GM12878 (cell line): ENCODE measurements around the gene ATF2. TPM values are rescaled to one million over a fixed set of nuclear protein-coding genes. Genes with fewer than 3 reads are reported as not detected.

Source experiments
- ATAC-seq: fragments of 200-7000 bp; cut with Tn5 transposase; 3 replicates; pipeline ENCODE4 v1.9.1; 2020; ENCODE audit warnings: mild to moderate bottlenecking, moderate library complexity
- BruUV-seq: library from RNA; stranded (reverse); fragments of 400-500 nt; replicated peaks from 2 replicates; lab custom pipeline; 2021; lab: Mats Ljungman, UMichigan
- CTCF ChIA-PET: fragments of 300-600 bp; sonication (Branson Sonifier 250); formaldehyde crosslinking; extraction: SDS; loops from one replicate; lab custom pipeline; 2021; ENCODE audit warnings: inconsistent platforms; lab: Yijun Ruan, JAX
- POLR2A ChIA-PET: fragments of 350-600 bp; formaldehyde crosslinking; extraction: SDS; loops from one replicate; lab custom pipeline; 2021; ENCODE audit warnings: inconsistent platforms; lab: Charles Lee
- RAD21 ChIA-PET: fragments of 300-600 bp; sonication (Branson Sonifier 250); formaldehyde crosslinking; loops from one replicate; lab custom pipeline; 2023; ENCODE audit warnings: antibody characterized with exemption; ENCODE audit not compliant: unreplicated experiment; lab: Charles Lee
- SMC1A ChIA-PET: fragments of 300-600 bp; sonication (Branson Sonifier 250); formaldehyde crosslinking; loops from one replicate; lab custom pipeline; 2023; ENCODE audit not compliant: unreplicated experiment, uncharacterized antibody; lab: Charles Lee
- DNase-seq: peaks from one replicate; pipeline ENCODE4 v3.0.0-alpha.2; 2011; ENCODE audit warnings: low read depth, low spot score
- FAIRE-seq: peaks from 3 replicates; lab custom pipeline; 2011; peaks lifted over from hg19 to GRCh38; lab: Jason Lieb, UNC
- H2AFZ ChIP-seq: 2 replicates; pipeline ENCODE4 v1.6.0; 2011; ENCODE audit warnings: low read depth, low read length, control low read depth; ENCODE audit not compliant: control insufficient read depth
- H3K27ac ChIP-seq: 2 replicates; pipeline ENCODE4 v1.5.1; 2011; ENCODE audit warnings: control low read depth; ENCODE audit not compliant: control insufficient read depth, insufficient read depth
- H3K27me3 ChIP-seq, 2 experiments: replicated peaks in 1 of 2; 2 replicates each; pipeline versions ENCODE4 v1.6.0 to v1.6.1; 2011; ENCODE audit warnings: low read length in 1 of 2; ENCODE audit not compliant: control insufficient read depth in 2 of 2, insufficient read depth in 2 of 2
- H3K36me3 ChIP-seq, 2 experiments: 2 replicates each; pipeline ENCODE4 v1.5.1; 2011; ENCODE audit warnings: low read length in 1 of 2; ENCODE audit not compliant: control insufficient read depth in 2 of 2, insufficient read depth in 2 of 2
- H3K4me1 ChIP-seq: 2 replicates; pipeline ENCODE4 v1.6.1; 2011; ENCODE audit warnings: mild to moderate bottlenecking, low read length, moderate library complexity, mixed read lengths; ENCODE audit not compliant: control insufficient read depth, insufficient read depth
- H3K4me2 ChIP-seq: 2 replicates; pipeline ENCODE4 v1.6.0; 2011; ENCODE audit warnings: control low read depth; ENCODE audit not compliant: control insufficient read depth, insufficient read depth
- H3K4me3 ChIP-seq: fragments of 200-600 bp; sonication (generic); 2 replicates; pipeline ENCODE4 v1.5.1; 2016
- H3K79me2 ChIP-seq: 2 replicates; pipeline ENCODE4 v1.6.0; 2011; ENCODE audit warnings: low read length; ENCODE audit not compliant: control insufficient read depth, insufficient read depth
- H3K9ac ChIP-seq: 2 replicates; pipeline ENCODE4 v1.8.0; 2011; ENCODE audit warnings: low read length, control low read depth, mixed read lengths; ENCODE audit not compliant: control insufficient read depth, insufficient read depth
- H3K9me3 ChIP-seq: replicated peaks from 3 replicates; pipeline ENCODE4 v1.5.1; 2011; ENCODE audit warnings: mild to moderate bottlenecking, low read length; ENCODE audit not compliant: control insufficient read depth, insufficient read depth
- H4K20me1 ChIP-seq: 2 replicates; pipeline ENCODE4 v1.6.0; 2011; ENCODE audit not compliant: control insufficient read depth, insufficient read depth
- ATF7 ChIP-seq: fragments of 450-650 bp; IDR thresholded peaks from 2 replicates; pipeline ENCODE4 v1.6.1; 2016; ENCODE audit warnings: low read depth, mild to moderate bottlenecking
- BCL11A ChIP-seq: IDR thresholded peaks from 2 replicates; pipeline ENCODE4 v1.6.1; 2011; ENCODE audit warnings: low read depth, low read length
- CBX5 ChIP-seq: sonication (generic); IDR thresholded peaks from 2 replicates; pipeline ENCODE4 v1.6.1; 2016; ENCODE audit warnings: low read depth, moderate library complexity, mild to moderate bottlenecking, inconsistent platforms
- FOXK2 ChIP-seq: fragments of 450-650 bp; IDR thresholded peaks from 2 replicates; pipeline ENCODE4 v1.6.1; 2017; ENCODE audit warnings: mild to moderate bottlenecking, moderate library complexity
- HCFC1 ChIP-seq: fragments of 150-350 bp; IDR thresholded peaks from 2 replicates; pipeline ENCODE4 v1.6.1; 2014; ENCODE audit warnings: low read length
- KAT2A ChIP-seq: conservative IDR thresholded peaks from 2 replicates; pipeline ENCODE4 v1.6.1; 2011; ENCODE audit warnings: low read depth, low read length; ENCODE audit not compliant: control insufficient read depth
- MEF2B ChIP-seq: fragments of 450-650 bp; IDR thresholded peaks from 2 replicates; pipeline ENCODE4 v1.6.1; 2018; ENCODE audit warnings: mild to moderate bottlenecking, moderate library complexity; ENCODE audit not compliant: partially characterized antibody, poor library complexity, severe bottlenecking
- NR2C2 ChIP-seq: IDR thresholded peaks from 2 replicates; pipeline ENCODE4 v1.6.1; 2011; ENCODE audit warnings: borderline replicate concordance, low read depth; ENCODE audit not compliant: control insufficient read depth, insufficient read length
- SMAD5 ChIP-seq: IDR thresholded peaks from 2 replicates; pipeline ENCODE4 v1.6.1; 2016; ENCODE audit warnings: antibody characterized with exemption, low read depth
- SREBF2 ChIP-seq: IDR thresholded peaks from 2 replicates; pipeline ENCODE4 v1.6.1; 2012; ENCODE audit warnings: mild to moderate bottlenecking, low read length
- SUPT20H ChIP-seq: IDR thresholded peaks from 2 replicates; pipeline ENCODE4 v1.6.1; 2011; ENCODE audit warnings: low read depth, mild to moderate bottlenecking, low read length, moderate library complexity, borderline replicate concordance; ENCODE audit not compliant: control insufficient read depth
- TARDBP ChIP-seq: IDR thresholded peaks from 2 replicates; pipeline ENCODE4 v1.6.1; 2016; ENCODE audit warnings: borderline replicate concordance
- TCF3 ChIP-seq: IDR thresholded peaks from 2 replicates; pipeline ENCODE4 v1.6.1; 2012; ENCODE audit warnings: low read depth, mild to moderate bottlenecking, low read length, borderline replicate concordance; ENCODE audit not compliant: insufficient read depth
- TCF7 ChIP-seq: IDR thresholded peaks from 2 replicates; pipeline ENCODE4 v1.6.1; 2014; ENCODE audit warnings: antibody characterized with exemption, borderline replicate concordance
- WGBS: methylation state at CpG from one replicate; pipeline ENCODE4 v1.1.6; 2016; ENCODE audit warnings: low lambda C conversion rate; ENCODE audit not compliant: insufficient replicate concordance, insufficient coverage; ENCODE audit errors: missing lambda C conversion rate; 5-methylcytosine and 5-hydroxymethylcytosine counted together
- in situ Hi-C: fragments of 300-500 bp; cut with MboI; formaldehyde crosslinking; loops from 9 replicates; pipeline ENCODE4 v1.14.3; 2018; ENCODE audit warnings: mixed read lengths
- intact Hi-C: fragments of 100-400 bp; cut with micrococcal nuclease; formaldehyde crosslinking; loops from one replicate; pipeline ENCODE4 v1.14.2; 2022; ENCODE audit not compliant: unreplicated experiment
- polyA plus RNA-seq, 11 experiments: library from polyadenylated mRNA; depleted of rRNA in 4 of 11; unstranded in 6 of 11; stranded (reverse) in 5 of 11; fragments of >200 nt; fragmentation: Nextera tagmentation in 4 of 11; fragmentation: Illumina TruSeq in 1 of 11; extraction: Ambion mirVana in 4 of 11; extraction: Trizol in 1 of 11; gene quantifications; 1 replicate in 1 of 11; 2 replicates in 10 of 11; pipeline versions ENCODE4 v1.2.1 to v1.2.3, GENCODE V29; 2011 to 2016; ENCODE audit warnings: inconsistent platforms in 2 of 11, missing spikeins in 2 of 11, low read depth in 1 of 11
- total RNA-seq, 4 experiments: library from RNA; depleted of rRNA in 3 of 4; stranded (reverse); fragments of >200 nt in 3 of 4; fragmentation: Illumina TruSeq in 1 of 4; extraction: Trizol in 1 of 4; gene quantifications; 2 replicates each; pipeline versions ENCODE4 v1.2.1 to v1.2.3, GENCODE V29; 2013 to 2021
- TF ChIP-seq, protein P1 (sequence below): fragments of 450-650 bp; IDR thresholded peaks from 2 replicates; pipeline ENCODE4 v1.6.1; 2017; ENCODE audit warnings: low read depth, mild to moderate bottlenecking, moderate library complexity
- TF ChIP-seq, protein P2 (sequence below): fragments of 450-650 bp; IDR thresholded peaks from 2 replicates; pipeline ENCODE4 v1.6.1; 2017; ENCODE audit warnings: borderline replicate concordance

The ATF2 gene
- total and polyA plus RNA-seq, 10 of the 15 experiments (the other 5 are each of a cell fraction or from before 2014, with no cell fraction given) = 10.3 to 78.0 (median 36.0) TPM

DNA sequence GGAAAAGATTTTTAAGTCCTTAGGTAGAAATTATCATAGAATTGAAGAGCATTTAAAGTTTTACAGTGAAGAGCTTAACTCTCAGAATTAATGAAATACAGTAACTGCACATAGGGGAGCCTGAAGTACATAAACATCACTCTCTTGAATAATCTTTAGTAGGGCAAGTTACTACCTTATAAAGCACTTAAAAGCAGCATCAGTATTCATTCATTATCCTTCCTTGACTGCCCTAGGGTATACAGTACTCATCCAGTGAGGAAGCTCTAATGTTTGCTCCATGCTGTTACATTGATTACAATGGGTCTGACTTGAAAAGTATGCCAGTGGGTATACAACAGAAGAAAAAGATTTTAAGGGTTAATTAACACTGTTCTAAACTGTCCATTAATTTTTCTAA is 66.5 kb downstream of the ATF2 start:
- SMC1A ChIA-PET = interaction anchor here (0.7 to 1.2 kb wide), 3 partner anchors 9 to 186 kb away, joined by 3 read pairs; no protein-coding TSS in a partner anchor

DNA sequence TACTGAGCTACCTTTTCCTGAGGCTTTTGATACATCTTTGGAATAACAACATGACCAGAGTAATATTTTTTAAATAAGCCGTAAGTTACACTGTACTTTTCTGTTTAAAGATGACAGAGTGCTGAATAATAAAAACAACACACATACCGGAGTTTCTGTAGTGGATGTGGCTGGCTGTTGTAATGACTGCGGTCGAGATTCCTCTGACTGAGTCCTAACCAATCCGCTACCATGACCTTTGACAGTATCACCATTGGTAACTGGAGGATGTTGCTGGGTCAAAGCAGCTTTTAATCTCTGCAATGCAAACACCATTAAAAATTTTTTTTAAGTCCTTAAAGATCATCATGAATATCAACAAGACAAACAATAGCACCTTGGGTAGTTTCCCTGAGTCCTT is 70.7 kb downstream of the ATF2 start:
- 98% methylated on average over 5 of the region's 5 CpGs for WGBS
- no peak overlapping the region for H3K4me3 ChIP-seq
- no peak overlapping the region for H2AFZ ChIP-seq
- no peaks in the 10 kb centered on the region for H3K4me1 ChIP-seq
- intact Hi-C loops (no loop called here), in situ Hi-C loops (no loop called here)
- POLR2A ChIA-PET = no interaction called here
- DNase-seq (no peak), ATAC-seq (no peak), FAIRE-seq (no peak)
- no peak overlapping the region for H3K9ac ChIP-seq
- no peaks in the 10 kb centered on the region for H3K27me3 ChIP-seq
- RAD21 ChIA-PET = no interaction called here
- H4K20me1 ChIP-seq = no peaks in the 10 kb centered on the region
- H3K27ac ChIP-seq = no peak overlapping the region
- SMC1A ChIA-PET = interaction anchor here (0.9 kb wide), 1 partner anchor 24 kb away, joined by 4 read pairs; no protein-coding TSS in a partner anchor
- H3K36me3 ChIP-seq = peaks cover 0 to 22% of the 10 kb centered on the region in 2 experiments; a peak in 3 of 4 replicates
- CTCF ChIA-PET = interaction anchor here (2.0 kb wide), 1 partner anchor 19 kb away, joined by 4 read pairs; no protein-coding TSS in a partner anchor
- no peaks in the 10 kb centered on the region for H3K9me3 ChIP-seq
- BruUV-seq = no TSS peak
- no peak for TF ChIP-seq NR2C2
- TF ChIP-seq ATF7 = no peak
- TF ChIP-seq SUPT20H = no peak
- TF ChIP-seq HCFC1 = no peak
- TF ChIP-seq, protein P1, sequence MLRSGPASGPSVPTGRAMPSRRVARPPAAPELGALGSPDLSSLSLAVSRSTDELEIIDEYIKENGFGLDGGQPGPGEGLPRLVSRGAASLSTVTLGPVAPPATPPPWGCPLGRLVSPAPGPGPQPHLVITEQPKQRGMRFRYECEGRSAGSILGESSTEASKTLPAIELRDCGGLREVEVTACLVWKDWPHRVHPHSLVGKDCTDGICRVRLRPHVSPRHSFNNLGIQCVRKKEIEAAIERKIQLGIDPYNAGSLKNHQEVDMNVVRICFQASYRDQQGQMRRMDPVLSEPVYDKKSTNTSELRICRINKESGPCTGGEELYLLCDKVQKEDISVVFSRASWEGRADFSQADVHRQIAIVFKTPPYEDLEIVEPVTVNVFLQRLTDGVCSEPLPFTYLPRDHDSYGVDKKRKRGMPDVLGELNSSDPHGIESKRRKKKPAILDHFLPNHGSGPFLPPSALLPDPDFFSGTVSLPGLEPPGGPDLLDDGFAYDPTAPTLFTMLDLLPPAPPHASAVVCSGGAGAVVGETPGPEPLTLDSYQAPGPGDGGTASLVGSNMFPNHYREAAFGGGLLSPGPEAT = no peak
- TF ChIP-seq TARDBP = no peak
- TF ChIP-seq TCF7 = no peak
- TF ChIP-seq SREBF2 = no peak
- no peak for TF ChIP-seq BCL11A
- TF ChIP-seq KAT2A = no peak
- TF ChIP-seq, protein P2, sequence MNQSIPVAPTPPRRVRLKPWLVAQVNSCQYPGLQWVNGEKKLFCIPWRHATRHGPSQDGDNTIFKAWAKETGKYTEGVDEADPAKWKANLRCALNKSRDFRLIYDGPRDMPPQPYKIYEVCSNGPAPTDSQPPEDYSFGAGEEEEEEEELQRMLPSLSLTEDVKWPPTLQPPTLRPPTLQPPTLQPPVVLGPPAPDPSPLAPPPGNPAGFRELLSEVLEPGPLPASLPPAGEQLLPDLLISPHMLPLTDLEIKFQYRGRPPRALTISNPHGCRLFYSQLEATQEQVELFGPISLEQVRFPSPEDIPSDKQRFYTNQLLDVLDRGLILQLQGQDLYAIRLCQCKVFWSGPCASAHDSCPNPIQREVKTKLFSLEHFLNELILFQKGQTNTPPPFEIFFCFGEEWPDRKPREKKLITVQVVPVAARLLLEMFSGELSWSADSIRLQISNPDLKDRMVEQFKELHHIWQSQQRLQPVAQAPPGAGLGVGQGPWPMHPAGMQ = no peak
- TF ChIP-seq FOXK2 = no peak
- no peaks in the 10 kb centered on the region for H3K79me2 ChIP-seq
- no peak overlapping the region for H3K4me2 ChIP-seq

More for the DNA sequence above, 66.5 kb downstream of the ATF2 start:
- no peak for TF ChIP-seq MEF2B
- no peak for TF ChIP-seq SMAD5
- TF ChIP-seq CBX5 = no peak
- TF ChIP-seq TCF3 = no peak
- TF ChIP-seq ATF7 = no peak
- H3K4me1 ChIP-seq = no peaks in the 10 kb centered on the region
- no peak overlapping the region for H3K4me2 ChIP-seq
- H4K20me1 ChIP-seq = no peaks in the 10 kb centered on the region
- no peak overlapping the region for H3K4me3 ChIP-seq
- no peak overlapping the region for H3K27ac ChIP-seq
- in situ Hi-C loops (no loop called here), intact Hi-C loops (no loop called here)
- ATAC-seq (no peak), DNase-seq (no peak), FAIRE-seq (no peak)
- POLR2A ChIA-PET = no interaction called here
- H3K9me3 ChIP-seq = no peaks in the 10 kb centered on the region
- H2AFZ ChIP-seq = no peak overlapping the region
- RAD21 ChIA-PET = no interaction called here
- no TSS peak for BruUV-seq
- no peak overlapping the region for H3K9ac ChIP-seq
- peaks cover 0 to 13% of the 10 kb centered on the region in 2 experiments; a peak in 3 of 4 replicates for H3K36me3 ChIP-seq
- no peaks in the 10 kb centered on the region for H3K79me2 ChIP-seq
- H3K27me3 ChIP-seq = no peaks in the 10 kb centered on the region
- CTCF ChIA-PET = no interaction called here
